GM19452 (cell line): Measurements from ENCODE around the gene NRG2.

Source experiments
- ATAC-seq: cut with Tn5 transposase; IDR thresholded peaks from one replicate; pipeline ENCODE4 v1.9.1; 2021; ENCODE audit not compliant: unreplicated experiment

Gene NRG2

DNA sequence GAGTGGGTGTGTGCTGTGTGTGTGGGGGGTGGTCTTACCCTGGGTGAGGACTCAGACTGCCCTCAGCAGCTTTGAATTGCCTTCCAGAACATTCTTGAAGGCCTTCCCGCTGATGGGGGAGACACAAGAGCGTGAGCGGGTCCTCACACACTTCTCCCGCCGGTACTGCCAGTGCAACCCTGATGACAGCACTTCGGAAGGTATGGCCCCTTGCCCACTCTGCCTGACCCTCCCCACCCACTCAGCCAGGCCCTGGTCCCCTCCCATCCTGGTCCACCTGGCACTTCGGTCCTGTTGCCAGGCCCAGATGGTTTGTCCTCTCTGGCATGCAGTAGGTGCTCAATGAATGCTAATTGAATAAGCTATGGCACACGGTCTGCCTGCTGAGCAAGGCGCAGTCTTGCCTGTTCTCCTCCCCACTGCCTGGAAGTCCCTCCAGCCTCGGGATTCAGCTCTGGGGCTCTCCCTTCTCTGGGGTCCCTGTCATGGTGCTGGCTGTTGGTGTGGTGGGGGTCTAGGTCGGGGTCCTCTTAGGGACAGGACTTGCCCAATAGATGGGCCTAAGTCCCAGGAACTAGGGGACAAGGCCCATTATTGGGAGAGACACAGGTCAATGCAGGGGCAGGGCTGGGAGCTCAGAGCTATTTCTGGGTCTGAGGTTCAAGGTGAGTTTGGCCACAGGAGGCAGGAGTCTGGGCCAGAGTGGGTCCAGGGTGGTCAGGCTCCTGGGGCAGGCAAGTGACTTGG, 221.1 kb downstream of the NRG2 start:
- no peak for ATAC-seq

DNA sequence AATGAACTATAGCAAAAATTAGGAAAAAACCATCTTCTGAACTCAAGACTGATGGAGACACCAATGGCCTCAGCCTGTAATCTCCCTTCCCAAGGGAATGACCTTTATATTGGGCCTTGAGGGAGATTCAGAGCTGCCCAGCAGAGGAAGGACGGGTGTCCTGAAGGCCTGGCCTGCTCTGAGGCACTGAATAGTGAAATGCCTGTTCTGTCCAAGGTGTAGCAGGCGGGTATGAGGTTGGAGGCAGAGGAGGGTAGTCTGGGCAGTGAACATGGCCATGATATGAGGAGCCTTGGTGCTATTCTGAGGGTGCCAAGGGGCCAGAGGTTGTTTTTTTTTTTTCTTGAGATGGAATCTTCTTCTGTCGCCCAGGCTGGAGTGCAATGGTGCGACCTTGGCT, 222.5 kb downstream of the NRG2 start:
- ATAC-seq: no peak

DNA sequence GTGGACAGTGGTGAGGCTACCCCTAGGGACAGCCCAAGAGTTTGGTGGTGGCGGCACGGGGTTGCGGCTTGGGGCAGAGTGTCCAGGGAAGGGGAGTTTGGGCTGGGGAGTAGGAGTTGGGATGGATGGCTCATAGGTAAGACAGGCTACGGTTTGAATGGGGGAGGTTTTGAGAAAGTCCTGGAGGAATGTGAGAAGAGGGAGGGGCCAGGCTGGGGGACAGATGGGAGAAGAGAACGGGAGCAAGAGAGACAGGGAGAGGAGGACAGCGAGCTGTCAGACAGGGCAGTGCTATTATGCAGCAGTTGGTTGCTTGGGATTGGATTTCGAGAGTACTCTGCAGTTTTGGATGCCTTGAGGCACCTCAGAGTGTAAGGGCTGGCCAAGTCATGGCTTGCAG, 223.0 kb downstream of the NRG2 start:
- ATAC-seq: no peak

DNA sequence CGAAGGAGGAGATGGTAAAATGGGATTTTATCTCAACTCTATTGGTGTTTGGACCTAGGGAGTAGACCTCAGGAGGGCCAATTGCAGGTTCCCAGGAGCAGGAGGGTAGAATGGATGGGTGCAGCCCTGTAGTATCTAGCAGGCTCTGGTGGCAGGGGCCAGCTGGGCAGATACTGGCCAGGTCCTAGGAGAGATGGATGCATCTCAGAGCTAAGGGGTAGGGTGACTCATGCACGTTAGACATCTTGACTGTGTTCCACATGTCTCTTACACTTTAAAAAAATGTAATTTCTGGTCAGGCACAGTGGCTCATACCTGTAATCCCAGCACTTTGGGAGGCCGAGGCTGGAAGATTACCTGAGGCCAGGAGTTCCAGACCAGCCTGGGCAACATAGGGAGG, 225.1 kb downstream of the NRG2 start:
- no peak for ATAC-seq

DNA sequence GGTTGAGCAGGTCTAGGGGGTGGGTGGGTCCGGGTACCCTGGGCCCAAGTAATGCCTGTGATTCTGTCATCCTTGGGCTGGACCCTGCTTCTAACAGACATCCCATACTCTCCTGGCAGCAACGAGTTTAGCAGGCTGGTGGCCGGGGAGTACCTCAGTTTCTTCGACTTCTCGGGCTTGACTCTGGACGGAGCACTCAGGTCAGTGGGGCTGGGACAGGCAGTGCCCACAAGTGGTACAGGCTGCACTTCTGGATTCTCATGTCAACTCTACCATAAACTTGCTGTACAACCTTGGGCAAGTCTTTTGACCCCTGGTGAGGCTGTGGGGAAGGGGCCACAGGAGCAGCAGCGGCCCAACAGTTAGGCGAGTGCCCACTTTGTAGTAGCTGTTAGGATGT, 225.7 kb downstream of the NRG2 start:
- no peak for ATAC-seq

DNA sequence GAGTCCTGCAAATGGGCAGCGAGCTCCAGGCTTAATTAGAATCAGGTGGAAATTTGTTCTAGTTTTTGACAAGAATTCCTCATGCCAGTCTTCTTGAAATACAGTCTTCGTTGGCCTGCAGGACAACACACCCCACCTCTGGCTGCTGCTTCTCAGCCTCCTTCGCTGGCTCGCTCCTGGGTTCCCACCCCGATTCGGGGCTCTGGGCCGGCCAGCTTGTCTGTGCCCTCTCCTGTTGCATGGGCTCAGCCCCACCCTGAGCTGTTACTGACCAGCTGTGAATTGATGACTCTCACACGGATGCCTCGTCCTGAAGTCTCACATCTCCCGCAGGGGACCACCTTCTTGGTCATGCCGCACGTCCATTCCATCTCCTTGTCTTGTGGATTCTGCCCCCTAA, 226.5 kb downstream of the NRG2 start:
- ATAC-seq: no peak

DNA sequence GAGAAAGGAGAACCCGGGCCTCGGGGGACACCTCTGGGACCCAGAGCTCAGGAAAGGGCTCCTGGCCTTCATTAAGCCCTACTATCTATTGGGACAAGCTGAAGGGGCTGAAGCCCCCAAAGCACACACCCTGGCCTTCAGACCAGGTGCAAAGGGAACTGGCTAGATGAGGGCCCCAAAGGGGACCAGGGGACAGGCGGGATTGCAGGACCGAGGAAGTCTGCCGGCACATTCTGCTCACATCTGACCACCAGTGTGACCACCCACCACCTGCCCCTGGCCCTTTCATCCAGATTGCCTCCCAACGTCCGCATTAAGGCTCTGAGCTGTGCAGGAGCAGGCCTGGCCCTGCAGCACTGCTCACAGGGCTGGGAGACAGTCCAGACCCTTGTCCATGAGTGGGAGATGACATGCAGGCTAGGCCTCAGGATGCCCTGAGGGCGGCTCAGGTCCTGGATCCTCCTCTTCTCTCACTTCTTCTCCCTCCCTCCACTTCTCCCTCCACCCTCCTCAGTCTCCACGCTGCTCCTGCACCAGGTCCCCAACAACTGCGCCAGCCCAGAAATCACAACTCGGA, 228.3 kb downstream of the NRG2 start:
- ATAC-seq: no peak

DNA sequence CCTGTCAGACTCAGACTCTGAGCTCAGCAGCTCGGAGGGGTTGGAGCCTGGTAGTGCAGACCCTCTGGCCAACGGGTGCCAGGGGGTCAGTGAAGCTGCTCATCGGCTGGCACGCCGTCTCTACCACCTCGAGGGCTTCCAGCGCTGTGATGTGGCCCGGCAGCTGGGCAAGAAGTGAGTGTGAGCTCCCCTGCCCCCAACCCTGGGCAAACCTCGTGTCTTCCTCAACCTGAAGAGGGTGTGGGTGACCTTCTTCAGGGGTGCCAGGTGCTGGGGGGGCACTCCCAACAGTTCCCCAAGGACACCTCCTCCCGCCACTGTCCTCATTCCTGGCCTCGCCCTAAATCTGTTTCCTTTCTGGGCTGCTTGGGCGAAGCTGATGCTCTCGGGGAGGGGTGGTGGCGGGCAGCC, 228.9 kb downstream of the NRG2 start:
- ATAC-seq: no peak

DNA sequence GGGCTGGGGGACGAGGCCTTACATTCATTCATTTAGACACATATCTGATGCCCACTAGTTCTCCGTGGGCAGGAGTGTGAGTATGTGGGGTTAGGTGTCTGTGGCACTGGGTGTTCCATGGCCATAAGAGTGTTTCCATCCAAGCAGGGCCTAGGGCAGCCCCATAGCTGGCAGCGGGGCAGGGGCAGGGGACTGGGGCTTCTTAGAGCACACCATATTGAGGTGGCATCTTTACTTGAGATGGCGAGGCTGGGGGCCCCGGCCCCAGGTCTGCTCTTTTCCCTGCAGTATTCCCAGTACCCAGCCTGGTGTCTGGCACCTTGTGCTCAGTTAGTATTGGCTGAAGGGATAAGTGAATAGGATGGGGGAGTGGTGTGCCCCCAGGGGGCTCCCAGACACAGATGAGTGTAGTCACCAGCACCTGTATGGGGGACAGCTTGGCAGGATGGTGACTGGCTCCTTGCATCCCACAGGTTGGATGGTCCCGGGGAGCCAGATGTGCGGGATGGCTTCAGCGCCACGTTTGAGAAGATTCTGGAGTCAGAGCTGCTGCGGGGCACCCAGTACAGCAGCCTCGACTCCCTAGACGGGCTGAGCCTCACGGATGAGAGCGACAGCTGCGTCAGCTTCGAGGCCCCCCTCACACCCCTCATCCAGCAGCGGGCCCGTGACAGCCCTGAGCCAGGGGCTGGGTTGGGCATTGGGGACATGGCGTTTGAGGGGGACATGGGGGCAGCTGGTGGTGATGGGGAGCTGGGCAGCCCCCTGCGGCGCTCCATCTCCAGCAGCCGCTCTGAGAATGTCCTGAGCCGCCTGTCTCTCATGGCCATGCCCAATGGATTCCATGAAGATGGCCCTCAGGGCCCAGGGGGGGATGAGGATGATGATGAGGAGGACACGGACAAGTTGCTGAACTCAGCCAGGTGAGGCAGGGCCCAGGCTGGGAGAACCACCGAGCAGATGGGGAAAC, 230.0 kb downstream of the NRG2 start:
- ATAC-seq: no peak

DNA sequence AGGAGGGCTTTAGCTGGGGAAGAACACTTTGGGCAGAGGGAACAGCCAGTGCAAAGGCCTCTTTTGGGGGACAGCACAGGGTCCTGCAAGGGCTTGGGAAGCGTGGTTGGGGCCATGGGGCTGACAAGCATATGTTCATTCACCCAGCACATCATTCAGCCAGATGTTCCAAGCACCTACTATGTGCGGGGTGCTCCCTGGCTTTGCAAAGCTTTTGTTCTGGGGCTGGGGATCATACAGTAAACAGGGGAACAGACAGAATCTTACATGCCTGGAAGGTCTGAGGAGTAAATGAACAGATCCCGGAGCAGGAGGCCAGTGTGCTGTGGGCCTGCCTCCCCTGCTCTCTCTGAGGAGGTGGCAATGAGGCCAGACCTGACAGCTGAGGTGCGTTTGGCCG, 230.8 kb downstream of the NRG2 start:
- ATAC-seq: no peak

DNA sequence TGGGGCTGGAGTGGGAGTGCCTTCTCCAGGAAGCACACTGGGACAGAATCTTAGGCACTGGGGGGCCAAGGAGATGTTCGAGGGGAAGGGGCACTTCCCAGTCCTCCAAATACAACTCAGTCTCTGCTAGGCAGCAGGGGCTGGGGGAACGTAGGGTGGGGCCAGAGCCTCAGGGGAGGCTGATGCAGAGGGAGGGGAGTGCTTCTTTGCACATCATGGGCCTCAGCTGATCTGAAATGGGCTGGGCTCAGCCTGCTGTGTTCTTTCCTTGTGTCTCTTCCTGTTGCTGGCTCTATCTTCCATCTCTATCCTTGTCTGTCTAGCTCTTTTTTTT, 231.9 kb downstream of the NRG2 start:
- no peak for ATAC-seq

DNA sequence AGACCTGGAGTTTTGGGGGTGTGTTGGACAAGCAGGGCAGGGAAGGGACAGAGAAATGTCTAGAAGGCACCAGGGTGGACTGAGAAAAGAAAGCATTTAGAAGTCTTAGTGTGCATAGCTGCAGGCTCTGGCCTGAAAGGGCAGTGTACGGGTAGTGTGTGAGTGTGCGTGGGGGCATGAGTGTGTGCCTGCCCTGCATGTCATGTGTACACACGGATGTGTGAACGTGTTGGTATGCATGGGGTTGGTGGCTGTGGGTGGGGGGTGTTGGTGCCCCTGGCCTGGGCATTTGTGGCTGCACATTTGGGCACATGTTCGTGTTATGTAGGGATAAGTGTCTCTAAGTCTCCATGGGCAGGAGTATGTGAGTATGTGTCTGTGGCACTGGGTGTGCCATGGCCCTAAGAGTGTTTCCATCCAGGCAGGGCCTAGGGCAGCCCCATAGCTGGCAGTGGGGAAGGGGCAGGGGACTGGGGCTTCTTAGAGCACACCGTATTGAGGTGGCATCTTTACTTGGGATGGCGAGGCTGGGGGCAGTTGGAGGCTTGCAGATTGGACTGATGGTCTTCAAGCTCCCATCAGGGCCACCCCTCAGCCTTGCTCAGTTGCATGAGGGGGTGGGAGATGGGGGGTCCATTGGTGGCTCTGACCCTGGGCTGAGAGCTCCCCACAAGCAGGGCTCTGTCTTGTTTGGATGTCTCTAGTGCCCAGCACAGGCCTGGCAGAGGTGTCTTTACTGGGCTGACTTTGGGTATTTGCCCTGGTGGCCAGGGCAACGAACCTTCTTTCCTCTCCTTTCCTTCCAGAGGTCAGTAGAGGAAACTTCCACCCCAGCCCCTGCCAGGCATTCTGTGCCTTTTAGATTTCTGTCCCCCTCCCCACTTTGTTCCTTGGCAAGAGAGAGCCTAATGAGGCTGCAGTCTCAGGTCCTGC, 232.5 kb downstream of the NRG2 start:
- ATAC-seq: no peak

DNA sequence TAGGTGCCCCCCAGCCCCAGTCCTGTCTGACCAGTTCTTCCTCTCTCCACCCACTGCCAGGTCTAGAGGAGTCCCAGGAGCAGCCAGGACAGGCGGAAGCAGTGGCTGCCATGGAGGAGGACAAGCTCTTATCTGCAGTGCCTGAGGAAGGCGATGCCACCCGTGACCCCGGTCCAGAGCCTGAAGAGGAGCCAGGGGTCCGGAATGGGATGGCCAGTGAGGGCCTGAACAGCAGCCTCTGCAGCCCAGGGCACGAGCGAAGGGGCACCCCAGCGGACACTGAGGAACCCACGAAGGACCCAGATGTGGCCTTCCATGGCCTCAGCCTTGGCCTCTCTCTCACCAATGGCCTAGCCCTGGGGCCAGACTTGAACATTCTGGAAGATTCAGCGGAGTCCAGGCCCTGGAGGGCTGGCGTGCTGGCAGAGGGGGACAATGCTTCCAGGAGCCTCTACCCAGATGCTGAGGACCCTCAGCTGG, 233.7 kb downstream of the NRG2 start:
- no peak for ATAC-seq

DNA sequence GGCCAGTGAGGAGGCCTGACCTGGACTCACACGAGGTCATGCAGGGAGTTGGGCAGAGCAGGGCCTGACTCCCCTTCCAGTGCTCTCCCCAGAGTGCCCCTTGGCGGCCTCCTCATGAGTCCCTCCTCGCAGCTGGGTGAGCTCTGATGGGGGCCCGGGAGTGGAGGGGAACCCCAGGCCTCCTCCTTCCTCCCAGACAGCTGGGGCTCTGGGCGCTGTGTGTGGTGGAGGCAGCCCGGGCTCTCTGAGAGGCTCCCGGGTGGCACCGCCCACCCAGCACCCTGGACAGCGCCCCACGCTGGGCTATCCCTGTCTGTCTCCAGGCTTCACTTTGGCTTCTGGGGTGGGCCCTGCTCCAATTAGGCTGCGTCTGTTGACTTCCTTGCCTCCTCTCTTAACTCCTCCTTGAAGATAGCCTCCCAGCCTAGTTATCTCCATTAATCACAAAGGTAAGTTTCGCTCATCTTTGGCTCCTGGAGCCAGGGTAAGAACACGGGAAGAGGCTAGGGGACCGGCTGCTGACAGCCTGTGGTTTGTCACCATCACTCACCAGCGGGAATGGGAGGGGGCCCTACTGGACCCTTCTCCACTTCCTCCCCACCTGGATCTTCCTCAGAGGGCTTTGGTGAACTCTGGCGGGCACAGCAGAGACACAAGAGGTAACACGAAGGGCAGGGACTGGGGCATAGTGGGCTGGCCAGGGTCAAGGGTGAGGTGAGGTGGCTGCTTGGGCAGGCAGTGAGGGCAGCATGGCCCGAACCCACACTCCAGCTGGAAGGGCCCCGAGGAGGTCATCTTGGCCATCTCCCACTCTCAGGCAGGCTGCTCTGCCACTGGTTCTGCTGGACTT, 234.4 kb downstream of the NRG2 start:
- no peak for ATAC-seq

DNA sequence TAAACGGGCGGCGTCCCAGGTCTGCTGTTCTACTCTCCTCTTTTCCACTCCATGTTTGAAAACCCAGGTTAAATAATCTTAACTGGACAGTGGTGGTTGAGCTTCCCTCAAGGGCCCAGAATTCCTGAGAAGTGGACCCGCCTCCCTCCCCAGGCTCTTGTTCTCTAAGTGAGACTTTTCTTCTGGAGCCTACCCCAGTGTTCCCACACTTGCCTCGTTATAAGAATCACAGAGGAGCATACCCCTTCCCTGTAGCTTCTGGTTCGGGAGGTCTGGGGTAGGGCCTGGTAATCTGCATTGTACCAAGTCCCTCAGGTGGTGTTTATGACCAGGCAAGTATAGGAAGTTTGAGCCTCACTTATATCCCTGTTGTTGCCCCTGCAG, 235.5 kb downstream of the NRG2 start:
- ATAC-seq: no peak

DNA sequence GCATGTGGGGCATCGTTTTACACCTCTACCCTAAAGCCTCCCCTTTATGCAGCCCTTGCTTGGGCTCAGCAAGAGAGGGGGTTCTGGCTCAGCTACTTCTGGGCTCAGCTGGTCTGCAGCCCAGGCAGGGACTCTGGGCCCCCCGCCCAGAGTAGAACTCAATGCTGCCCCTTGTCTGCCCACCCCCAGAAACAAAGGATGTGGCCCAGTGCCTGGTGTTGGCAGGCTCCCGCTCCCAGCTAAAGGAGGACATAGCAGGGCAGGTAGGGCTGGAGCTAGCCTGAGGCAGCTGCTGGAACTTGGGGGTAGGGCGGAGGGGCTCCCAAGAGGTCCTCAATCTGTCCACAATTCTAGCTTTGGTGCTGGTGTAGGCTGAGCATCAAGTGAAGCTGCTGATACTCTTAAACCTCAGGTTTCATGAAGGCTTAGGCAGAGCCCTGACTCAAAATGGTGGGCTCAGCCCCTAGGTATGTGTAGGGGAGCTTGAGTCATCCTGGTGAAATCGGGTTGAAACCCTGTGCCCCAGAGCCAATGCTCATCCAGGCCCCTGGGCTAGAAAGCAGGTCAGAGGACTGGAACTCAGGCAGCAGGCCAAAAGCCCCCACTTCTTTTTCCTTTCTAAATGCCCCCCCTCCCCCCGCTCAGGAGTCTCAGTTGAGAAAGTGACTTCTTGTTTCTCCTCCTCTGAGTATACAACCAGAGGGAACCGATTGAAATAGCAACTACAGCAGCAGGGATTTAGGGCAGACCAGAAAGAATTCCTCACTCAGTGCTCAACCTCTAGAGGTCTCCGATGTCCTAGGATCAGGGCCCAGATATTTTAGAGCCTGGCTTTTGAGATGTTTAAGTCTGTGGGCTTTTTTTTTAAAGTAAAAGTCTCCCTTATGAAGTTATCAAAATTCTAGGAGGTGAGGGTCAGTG, 236.1 kb downstream of the NRG2 start:
- no peak for ATAC-seq

DNA sequence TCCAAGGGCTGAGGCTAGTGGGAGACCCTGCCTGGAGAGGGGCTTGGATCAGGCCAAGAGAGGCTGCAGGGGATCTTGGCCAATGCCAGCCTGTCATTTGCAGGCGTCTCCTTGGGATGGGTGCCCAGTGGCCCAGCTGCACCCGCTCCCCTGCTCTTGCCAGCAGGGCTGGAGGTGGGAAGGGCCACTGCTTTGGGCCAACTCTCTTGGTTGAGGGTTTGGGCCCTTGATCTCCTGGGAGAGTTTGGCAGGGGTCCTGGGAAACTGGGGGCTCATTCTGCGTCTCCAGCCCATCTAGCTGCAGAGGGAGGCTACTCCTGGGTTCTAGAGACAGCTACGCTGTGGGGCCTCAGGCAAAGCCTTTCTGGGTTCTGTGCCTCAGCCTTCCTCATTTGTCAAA, 237.0 kb downstream of the NRG2 start:
- no peak for ATAC-seq

DNA sequence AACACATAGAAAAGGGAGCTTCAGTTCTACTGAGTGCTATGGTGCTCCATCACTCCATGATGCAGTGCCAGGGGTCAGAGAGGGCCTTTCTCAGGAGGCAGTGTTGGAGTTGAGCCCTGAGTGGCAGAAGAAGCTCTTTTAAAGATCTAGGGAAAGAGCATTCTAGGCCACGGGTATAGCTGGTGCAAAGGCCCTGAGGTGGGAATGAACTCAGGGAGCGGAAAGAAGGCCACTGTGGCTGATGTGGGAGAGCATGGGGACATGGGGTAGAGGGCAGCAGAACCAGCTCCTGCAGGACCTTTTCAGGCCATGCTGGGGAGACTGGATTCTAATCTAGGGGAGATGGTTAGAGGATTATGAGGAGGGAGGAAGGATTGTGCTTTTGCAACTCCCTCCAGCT, 237.6 kb downstream of the NRG2 start:
- ATAC-seq: no peak
